DMS 273 (cell line): ENCODE data around the gene DOLK.

ENCODE experiments used
- DNase-seq: peaks from one replicate; lab custom pipeline; 2025; ENCODE audit not compliant: unreplicated experiment; lab: John Stamatoyannopoulos, UW

DOLK gene

GRCh38 chr9:128909859-128910258 lies 37.5 kb downstream of the DOLK start:
- DNase-seq = no peak

- no peak for DNase-seq
Measured at GRCh38 chr9:128908372-128908771, 39.0 kb downstream of the DOLK start.

GRCh38 chr9:128906741-128907140 lies 40.7 kb downstream of the DOLK start:
- no peak for DNase-seq

DNA sequence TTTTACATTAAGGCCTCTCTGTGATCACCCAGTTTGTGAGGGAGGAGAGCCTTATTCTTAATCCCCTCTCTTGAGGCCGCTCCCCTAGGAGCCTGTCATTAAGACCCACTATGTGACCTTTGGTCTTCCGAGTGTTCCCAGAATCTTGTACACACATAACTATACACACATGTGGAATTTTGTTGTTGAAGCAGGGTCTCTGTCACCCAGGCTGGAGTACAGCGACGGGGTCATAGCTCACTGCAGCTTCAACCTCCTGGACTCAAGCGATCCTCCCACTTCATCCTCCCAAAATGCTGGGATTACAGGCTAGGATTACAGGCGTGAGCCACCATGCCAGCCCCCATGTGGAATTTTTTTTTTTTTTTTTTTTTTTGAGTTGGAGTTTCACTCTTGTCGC lies 41.4 kb downstream of the DOLK start:
- no peak for DNase-seq

DNA sequence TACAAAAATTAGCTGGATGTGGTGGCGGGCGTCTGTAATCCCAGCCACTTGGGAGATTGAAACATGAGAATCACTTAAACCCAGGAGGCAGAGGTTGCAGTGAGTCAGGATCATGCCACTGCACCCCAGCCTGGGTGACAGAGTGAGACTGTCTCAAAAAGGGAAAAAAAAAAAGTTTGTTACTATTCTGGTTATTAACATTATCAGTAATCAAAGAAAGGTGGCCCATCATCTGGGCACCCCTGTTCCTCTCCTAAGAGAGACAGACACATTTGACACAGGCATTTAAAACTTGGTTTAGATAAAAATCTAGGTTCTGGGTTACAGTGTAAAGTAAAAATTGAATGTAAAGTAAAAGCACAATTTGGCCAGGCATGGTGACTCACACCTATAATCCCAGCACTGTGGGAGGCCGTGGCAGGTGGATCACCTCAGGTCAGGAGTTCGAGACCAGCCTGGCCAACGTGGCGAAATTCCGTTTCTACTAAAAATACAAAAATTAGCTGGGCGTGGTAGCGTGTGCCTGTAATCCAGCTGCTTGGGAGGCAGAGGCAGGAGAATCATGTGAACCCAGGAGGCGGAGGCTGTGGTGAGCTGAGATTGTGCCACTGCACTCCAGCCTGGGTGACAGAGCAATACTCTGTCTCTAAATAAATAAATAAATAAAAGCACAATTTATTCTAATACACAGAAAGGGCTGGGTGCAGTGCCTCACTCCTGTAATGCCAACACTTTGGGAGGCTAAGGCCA lies 43.4 kb downstream of the DOLK start:
- no peak for DNase-seq

DNA sequence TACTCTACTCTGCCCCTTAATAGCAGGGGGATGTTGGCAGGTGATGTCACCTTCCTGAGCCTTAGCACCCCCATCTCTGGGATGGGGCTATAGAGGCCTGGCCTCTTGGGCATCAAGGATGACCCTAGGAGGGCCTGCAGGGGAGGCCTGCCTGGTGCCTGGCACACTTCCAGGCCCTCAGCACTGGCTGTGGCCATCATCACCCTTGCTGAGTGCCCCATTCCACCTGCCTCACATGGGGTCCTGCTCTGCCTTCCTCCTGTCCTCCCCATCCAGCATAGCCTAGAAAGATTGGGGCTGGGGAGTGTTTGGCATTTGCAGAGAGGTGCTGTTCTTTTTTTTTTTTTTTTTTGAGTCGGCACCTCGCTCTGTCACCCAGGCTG lies 44.3 kb downstream of the DOLK start:
- DNase-seq = no peak

DNA sequence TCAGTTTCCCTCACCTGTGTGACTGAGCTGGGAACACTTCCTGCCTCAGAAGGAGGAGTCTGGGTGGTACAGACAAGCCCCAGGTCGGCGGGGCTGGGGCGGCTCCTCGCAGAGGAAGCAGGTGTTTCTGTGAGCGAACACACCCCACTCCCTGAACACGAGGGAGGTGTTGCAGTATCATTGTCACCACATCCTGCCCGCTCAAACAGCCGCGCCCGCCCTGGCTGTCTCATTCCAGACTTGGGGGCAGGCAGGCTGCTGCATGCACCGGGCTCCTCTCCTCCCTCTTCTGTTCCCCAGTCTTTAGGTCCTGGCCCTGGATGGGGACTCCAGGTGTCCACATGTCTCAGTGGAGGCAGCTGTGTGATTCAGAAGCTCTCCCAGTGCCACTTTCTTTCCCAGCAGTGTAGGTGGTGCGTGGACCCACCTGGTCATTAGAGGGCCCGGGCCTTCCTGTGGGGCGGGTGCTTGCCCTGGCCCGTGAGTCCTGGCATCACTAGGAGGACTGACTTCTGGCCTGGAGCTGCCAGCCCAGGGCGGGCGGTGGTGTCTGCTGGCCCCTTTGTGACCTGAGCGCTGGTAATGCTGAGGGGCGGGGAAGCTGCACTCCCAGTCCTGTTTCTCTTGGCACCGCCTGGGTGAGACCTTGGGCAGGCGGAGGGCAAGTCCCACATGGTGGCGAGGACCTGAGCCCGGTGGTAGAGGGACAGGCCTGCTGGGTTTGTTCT lies 44.9 kb downstream of the DOLK start:
- DNase-seq = no peak

GRCh38 chr9:128901822-128902221 lies 45.6 kb downstream of the DOLK start:
- DNase-seq = no peak

GRCh38 chr9:128901379-128901778 lies 46.0 kb downstream of the DOLK start:
- no peak for DNase-seq

GRCh38 chr9:128899566-128900322 lies 47.7 kb downstream of the DOLK start:
- DNase-seq = no peak

DNA sequence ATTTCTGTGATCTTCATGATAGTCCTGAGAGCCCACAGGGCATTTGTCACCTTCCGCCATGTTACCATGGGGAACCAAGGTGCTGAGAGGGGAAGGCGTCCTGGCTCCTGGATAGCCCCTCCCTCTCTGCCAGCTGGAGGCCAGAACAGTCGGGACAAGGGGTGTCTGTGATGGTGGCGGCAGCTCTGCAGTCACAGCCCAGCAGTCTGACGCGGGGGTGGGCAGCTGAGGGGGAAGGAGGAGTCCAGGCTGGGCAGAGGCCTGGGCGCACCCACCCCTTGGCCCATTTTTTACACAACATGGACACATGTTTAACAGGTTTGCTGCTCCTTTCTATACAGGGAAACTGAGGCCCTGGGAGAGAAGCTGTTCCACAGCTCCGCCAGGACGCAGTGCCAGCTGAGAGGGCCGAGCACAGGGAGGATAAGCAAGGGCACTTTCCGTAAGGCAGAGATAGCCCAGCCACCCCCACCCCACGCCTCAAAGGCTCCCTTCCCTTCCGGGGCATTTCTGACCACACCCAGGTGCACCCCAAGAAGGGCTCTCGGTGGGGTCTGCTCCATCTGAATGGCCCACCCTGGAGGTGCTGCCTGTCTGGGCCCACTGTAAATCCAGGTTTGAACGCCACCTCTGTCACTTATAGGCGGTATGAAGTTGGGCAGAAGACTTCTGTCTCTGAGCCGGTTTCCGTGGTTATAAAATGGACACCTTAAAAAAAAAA lies 48.4 kb downstream of the DOLK start:
- no peak for DNase-seq

DNA sequence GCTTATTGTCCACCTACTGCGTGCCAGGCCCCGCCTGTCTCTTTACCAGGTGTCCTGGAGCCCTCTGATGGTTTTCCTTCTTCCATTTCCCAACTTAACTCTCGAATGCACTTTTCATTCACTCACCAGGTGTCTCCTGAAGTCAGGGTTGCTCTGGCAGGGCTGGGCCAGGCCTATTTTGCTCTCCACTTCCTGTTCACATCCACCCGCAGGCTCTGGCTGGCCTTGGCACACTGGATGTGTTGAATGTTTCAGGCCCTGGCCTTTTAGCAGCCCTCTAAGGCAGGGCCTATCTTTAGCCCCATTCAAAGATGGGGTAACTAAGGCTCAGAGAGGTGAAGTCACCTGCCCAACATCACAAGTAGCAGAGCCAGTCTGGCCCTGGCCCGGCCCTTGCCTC lies 49.0 kb downstream of the DOLK start:
- no peak for DNase-seq

- DNase-seq = no peak
Measured at GRCh38 chr9:128895556-128895955, 51.8 kb downstream of the DOLK start.
